ENCODE results near the gene CNIH3.

CNIH3 gene

DNA sequence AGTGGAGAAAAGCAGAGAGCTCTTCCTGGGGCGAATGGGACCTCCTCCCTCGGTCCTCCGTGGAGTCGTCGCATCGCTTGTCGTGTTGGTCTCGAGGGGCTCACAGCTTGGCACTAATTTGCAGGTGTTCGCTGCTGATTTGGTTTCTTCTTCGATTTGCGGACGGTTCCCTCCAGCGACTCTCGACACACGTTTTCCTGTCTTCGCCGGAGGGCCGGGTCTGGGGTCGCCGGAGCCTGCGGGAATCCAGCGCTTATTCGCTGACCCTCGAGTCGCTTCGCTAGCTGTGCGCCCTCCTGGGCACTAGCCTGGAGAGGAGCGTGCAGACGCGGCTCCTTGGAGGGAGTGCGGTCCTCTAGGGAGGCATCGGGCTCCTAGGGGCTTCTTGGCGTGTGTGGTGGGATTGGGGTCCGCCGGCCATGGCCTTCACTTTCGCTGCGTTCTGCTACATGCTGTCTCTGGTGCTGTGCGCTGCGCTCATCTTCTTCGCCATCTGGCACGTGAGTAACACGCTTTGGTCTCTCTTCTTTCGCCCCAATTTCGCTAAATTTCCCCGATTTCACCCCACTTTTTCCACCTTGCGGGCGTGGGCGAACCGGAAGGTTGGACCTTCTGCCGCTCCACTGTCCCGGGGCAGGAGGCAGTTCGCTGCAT, 766 bp downstream of the CNIH3 start:
- no peak for FAIRE-seq

DNA sequence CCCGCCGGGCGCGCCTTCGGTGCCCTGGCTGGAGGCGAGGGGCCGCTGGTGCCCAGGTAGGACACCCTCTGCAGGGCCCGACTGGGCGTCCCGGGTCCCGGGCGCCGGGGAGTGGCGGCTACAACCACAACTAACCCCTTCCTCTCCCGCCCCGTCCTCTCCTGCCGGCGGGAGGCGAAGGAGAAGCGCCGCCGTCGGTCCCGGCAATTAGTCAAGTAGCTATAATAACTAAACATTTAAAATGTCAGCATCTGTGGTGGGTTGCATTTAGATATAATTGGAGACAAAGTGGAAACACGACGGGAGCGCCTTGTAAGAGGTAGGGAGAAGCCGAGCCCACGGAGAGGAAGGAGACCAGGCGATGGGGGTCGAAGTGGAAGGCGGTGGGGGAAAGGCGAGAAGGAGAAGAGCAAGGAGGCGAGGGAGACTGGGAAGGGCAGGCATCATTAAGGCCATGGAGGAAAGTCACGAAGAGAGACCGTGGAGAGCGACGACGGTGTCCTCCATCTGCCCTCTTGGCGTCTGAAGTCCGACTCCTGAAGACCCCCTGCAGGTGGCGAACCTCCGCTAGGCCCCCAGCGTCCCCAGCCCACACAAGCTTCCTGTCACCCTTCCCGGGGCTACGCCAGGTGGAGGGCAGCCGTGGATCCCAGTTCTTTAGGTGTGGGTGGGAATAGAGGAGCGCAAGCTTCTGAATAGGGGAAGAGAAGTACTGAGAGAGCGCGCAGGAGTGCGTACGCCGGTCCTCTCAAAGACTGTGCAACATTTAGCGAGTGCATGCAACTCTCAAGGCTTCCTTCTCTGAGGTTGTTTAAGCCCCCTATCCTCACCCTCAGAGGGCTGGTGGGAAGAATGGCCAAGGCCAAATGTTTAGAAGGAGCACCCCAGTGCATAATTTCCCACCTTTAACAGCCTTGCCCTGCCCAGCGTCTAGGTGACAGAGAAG, 1.6 kb downstream of the CNIH3 start:
- no peak for FAIRE-seq

GRCh38 chr1:224619209-224619608, 3.1 kb downstream of the CNIH3 start:
- no peak for FAIRE-seq

DNA sequence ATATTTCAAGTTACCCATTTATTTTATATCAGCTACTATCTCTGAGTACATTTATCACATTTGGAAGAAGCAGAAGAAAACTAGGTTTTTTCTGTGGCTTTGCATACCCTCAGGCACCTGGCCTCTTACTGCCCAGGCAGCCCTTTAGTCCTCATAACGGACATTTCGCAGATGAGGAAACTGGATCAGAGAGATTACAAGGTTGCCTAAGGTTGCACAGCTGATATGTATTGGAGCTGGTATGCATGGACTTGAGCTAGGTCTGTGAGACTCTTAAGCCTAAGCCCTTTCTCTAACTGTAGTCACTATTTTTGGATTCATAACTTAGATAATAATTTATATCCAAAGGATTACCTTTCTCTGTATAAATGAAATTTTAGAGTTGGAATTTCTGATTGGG, 4.0 kb downstream of the CNIH3 start:
- FAIRE-seq, result peak; percentile 51

DNA sequence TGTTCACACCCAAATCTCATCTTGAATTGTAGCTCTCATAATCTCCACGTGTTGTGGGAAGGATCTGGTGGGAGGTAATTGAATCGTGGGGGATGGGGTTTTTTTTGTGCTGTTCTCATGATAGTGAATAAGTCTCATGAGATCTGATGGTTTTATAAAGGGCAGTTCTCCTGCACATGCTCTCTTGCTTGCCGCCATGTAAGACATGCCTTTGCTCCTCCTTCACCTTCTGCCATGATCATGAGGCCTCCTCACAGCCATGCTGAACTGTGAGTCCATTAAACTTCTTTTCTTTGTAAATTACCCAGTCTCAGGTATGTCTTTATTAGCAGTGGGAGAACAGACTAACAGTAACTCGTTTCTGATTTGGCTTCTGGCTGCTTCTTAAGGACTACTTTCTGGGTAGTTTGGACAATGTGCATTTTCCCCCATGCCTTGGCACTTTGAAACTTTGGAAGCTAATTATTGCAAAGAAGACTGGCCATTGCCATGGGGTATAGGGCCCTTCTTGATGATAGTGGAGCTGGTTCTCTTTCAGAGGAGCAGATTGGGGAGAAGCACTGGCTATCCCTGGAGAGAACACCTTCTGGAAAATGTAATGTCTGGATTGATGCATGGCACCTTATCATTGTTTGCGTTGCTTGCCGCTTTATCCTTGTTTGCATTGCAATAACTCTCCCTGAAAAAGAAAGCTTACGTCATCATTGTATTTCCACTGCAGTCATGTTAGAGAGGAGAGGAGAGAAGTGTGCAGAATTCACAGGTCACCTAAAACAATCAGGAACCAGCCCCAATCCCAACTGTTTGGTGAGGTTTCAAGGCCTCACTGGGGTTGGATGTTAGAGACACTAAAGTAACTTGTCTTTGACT, 5.9 kb downstream of the CNIH3 start:
- peak; percentile 5 for FAIRE-seq

DNA sequence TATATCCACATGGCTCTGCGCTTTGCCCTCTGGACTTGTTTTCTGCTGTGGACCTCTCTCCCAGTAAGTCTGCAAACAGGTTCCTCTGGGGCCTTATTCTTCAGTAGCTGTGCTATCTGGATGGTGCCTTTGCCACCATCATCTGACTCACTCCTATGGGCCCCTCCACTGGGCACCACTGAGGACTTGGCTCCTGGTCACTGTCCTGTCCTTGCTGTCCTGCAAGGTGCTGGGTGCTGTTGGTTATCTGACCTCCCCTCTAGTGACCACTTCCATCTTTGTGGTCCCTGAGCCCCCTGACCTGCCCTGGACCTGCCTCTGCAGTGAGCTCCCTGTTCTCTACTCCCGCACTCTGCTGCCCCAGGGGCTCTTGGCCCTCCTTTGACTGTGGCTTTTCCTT, 6.7 kb downstream of the CNIH3 start:
- no peak for FAIRE-seq

DNA sequence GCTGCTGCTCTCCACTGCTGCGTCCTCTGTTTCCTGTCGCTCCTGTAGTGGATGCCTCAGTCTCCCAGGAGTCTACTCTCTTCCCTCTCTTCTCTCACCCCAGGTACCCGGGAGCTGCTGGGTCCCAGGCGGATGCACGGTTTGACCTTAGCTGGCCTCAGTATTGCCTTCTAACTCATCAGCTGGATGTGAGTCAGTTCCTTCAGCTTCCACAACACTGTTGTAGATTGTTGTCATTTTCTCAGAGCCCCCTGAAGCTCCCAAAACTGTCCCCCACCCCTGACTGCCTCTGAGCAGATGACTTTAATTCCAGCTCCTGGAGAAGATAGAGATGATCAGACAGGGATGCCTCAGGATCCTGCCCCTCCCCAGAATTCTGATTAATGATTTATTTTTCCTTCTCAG, 7.2 kb downstream of the CNIH3 start:
- no peak for FAIRE-seq

- FAIRE-seq, result no peak
Measured at GRCh38 chr1:224623743-224624333, 7.7 kb downstream of the CNIH3 start.

DNA sequence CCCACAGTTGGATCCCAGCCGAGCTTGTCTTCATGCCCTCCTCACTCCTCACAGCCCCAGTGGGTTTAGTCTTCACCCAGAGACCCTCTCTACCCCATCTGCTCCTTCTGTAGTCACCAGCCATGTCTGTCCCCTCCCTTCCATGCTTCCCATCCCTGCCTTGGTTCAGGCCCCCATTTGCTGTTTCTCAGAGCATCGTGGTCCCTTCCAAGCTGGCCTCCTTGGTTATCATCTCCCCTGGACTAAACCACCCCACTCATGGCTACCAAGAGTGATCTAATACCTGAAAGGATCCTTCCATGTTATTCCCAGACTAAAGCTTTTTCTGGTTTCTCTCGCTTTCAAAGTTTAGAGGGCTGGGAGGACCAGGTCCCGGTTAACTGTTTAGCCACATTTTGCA, 8.3 kb downstream of the CNIH3 start:
- no peak for FAIRE-seq

DNA sequence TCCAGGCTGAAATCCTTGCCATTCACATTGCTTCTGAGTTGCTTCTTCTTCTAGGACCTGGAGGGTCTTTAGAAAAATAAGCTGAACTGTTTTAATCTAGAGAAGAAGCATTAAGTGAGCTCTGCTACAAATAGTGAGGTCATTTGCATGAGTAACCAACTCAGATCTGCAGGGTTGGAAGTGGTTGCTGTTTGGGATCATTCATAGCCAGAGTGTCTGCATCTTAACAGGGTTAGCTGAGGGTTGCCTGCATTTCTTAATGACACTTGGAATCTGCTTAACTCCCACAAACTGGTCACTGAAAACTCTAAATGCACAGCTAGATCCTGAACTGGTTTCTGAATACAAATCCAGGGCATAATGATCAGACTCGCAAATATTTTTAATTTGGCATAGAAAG, 9.9 kb downstream of the CNIH3 start:
- no peak for FAIRE-seq

DNA sequence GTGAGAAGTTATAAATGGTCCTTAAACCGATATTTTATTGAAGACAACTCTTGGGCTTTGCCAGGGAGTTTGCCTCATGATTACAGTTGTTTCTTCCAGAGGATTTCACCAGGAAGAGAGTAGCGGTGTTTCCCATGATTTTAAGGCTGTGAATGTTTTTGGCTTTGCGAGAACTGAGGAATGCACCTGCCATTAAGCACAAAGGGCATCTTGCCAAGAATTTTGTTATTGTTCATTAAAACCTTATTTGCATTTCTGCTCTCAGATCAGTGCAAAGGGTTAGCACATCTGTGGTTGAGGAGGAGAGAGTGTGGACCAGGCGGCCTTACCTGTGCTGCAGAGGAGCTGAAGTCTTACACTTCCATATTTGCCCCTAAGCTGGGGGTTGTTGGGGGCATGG, 13.8 kb downstream of the CNIH3 start:
- no peak for FAIRE-seq

DNA sequence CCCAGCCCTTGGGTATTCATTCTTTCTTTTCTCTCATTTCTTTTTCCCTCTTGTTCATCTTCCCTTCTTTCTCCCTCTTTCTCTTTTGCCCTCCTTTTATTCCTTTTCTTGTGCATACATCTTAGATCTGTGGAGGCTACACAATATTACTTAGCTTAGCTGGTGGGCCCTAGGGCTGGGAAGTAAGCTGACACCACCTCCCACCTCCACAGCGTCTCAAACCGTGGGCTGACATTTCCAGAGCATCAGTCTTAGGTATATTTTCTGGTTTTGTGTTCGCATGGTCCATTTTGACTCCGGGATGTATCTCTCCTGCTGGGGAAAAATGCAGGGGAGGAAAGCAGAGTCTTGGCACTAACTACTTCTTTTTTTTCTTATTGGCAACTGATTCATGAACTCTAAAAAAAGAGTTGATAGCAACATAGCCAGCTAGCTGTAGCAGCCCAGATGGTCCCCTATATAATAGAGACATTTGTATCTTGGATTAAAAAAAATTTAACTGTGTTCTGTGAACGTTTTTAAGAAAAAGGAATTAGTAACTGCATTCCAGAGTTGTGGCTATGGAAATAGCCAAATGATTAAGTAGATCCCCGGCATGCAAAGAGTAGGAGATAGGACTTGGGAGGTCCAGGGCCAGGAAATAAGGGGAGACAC, 15.5 kb downstream of the CNIH3 start:
- FAIRE-seq, result no peak

DNA sequence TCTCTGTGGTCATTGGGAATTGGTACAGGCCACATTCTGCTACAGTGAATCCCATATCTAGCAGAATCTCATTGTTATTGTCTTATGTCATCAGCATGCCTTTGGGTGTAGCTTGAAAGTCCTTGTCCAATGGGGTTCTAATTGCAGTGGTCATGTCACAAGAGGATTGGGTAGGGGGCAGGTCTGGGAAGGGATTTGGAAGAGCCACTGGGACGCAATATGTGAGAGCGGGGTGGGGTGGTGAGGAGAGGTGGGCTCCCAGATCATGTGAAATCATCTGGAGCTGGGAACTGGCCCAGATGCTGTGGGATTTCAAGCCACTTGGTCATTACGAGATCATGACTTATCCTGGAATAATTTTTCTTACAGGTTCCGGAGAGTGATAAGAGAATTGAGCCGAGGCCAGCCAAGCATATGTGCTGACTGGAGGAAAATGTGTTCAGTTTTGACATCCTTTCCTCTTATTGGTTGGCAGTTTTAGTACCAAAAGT, 16.3 kb downstream of the CNIH3 start:
- no peak for FAIRE-seq

GRCh38 chr1:224632921-224633321, 16.8 kb downstream of the CNIH3 start:
- no peak for FAIRE-seq

- FAIRE-seq, result no peak
Measured at GRCh38 chr1:224635356-224635755, 19.2 kb downstream of the CNIH3 start.

DNA sequence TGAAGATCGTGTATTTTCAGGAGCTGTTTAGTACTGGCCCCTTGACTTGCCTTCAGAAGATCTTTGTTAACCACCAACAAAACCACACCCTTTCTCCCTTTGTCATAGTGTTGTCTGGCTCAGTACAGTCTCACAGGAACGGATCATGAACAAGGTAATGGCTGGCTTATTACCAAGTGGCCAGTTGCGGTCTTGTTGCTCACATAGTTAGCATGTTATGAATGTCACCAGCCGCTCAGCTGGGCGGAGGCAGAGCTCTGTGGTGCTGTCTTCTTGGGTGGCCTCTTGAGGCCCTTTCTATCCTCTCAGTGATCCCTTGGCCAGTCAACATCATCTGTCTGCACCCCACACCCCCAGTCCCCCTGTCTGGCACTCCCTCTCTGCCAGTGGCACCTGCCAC, 21.4 kb downstream of the CNIH3 start:
- no peak for FAIRE-seq

- FAIRE-seq, result no peak
Measured at GRCh38 chr1:224637936-224638335, 21.8 kb downstream of the CNIH3 start.

GRCh38 chr1:224639426-224639975, 23.4 kb downstream of the CNIH3 start:
- FAIRE-seq, result no peak

- no peak for FAIRE-seq
Measured at GRCh38 chr1:224640018-224640417, 23.9 kb downstream of the CNIH3 start.

DNA sequence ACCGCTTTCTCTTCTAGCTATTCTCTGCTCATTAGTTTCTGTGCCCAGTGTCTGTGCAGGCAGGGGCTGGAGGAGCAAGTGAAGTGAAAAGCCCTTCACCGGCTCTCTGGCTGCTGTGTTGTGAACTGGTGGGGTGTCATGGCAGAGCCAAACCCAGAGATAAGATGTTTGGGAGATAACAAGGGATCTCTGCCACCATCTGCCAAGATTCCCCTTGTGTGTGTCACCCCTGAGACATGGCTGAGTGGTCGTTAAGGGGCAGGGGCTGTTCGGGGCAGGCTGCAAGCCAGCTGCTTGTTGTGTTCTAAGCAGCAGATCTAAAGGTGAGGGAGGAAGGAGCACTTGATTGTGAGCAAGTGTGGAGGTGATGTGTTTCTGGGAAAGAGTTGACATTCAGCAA, 24.5 kb downstream of the CNIH3 start:
- FAIRE-seq, result no peak

DNA sequence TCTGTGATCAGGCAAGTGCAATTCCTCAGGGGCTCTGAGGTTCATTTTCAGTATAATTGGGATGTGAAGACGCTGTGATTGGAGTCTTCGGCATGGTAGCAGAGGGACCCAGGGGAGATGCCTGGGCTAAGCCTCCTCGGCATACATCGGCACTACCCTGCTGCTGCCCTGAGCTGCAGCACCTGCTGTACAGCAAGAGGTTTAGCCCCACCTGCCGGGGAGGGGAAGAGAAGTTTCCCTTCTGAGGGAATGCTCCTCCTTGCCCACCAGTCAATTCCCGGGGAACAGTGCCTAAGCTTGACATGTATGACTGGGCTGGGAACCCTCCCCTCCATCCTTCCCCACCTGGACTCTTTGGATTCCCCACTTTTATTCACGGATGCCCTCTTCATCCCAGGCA, 24.9 kb downstream of the CNIH3 start:
- no peak for FAIRE-seq

GRCh38 chr1:224643653-224644052, 27.5 kb downstream of the CNIH3 start:
- no peak for FAIRE-seq
